IMR-90 (cell line): Measurements from ENCODE around the gene COL7A1. TPM values are rescaled to one million over a fixed set of nuclear protein-coding genes. Genes with fewer than 3 reads are reported as not detected.

Experiments
- ATAC-seq: fragments of 200-7000 bp; cut with Tn5 transposase; 2 replicates; pipeline ENCODE4 v1.9.1; 2020; ENCODE audit warnings: low read depth, mild to moderate bottlenecking, moderate library complexity
- BruUV-seq: library from RNA; stranded (reverse); fragments of 400-500 nt; replicated peaks from 2 replicates; lab custom pipeline; 2021; lab: Mats Ljungman, UMichigan
- CTCF ChIA-PET: fragments of 300-600 bp; formaldehyde crosslinking; extraction: SDS; loops from one replicate; lab custom pipeline; 2021; ENCODE audit warnings: antibody characterized with exemption; lab: Yijun Ruan, JAX
- POLR2A ChIA-PET: fragments of 300-600 bp; sonication (Branson Sonifier 250); formaldehyde crosslinking; loops from one replicate; lab custom pipeline; 2022; ENCODE audit warnings: antibody characterized with exemption; ENCODE audit not compliant: unreplicated experiment; lab: Charles Lee
- DNase-seq: peaks from one replicate; pipeline ENCODE4 v3.0.0; 2013
- H2AFZ ChIP-seq: replicated peaks from 2 replicates; pipeline ENCODE3; 2013; ENCODE audit warnings: low read length, mild to moderate bottlenecking; ENCODE audit not compliant: poor library complexity
- H2AK5ac ChIP-seq: 2 replicates; pipeline ENCODE4 v1.6.1; 2013; ENCODE audit warnings: low read depth, low read length, inconsistent platforms
- H2AK9ac ChIP-seq: replicated peaks from 2 replicates; pipeline ENCODE3; 2013; ENCODE audit warnings: mild to moderate bottlenecking, low read depth, low read length, moderate library complexity; ENCODE audit not compliant: poor library complexity
- H2BK120ac ChIP-seq: 2 replicates; pipeline ENCODE4 v1.6.1; 2013; ENCODE audit warnings: low read depth, low read length, inconsistent platforms
- H2BK15ac ChIP-seq: 3 replicates; pipeline ENCODE4 v1.6.1; 2013; ENCODE audit warnings: low read depth, low read length, inconsistent platforms
- H2BK20ac ChIP-seq: 2 replicates; pipeline ENCODE4 v1.6.1; 2013; ENCODE audit warnings: low read depth, mild to moderate bottlenecking, inconsistent platforms, low read length, moderate library complexity
- H2BK5ac ChIP-seq: 2 replicates; pipeline ENCODE4 v1.6.1; 2013; ENCODE audit warnings: mild to moderate bottlenecking, low read depth, low read length, inconsistent platforms; ENCODE audit not compliant: poor library complexity, severe bottlenecking
- H3K14ac ChIP-seq: replicated peaks from 2 replicates; pipeline ENCODE4 v1.6.1; 2013; ENCODE audit warnings: low read depth, low read length, inconsistent platforms
- H3K18ac ChIP-seq: 2 replicates; pipeline ENCODE4 v1.6.1; 2013; ENCODE audit warnings: low read depth, low read length, control low read depth
- H3K23ac ChIP-seq: 2 replicates; pipeline ENCODE4 v1.6.1; 2013; ENCODE audit warnings: low read depth, low read length, inconsistent platforms
- H3K27ac ChIP-seq: 2 replicates; pipeline ENCODE4 v1.5.1; 2013; ENCODE audit warnings: mild to moderate bottlenecking, control low read depth, low read length; ENCODE audit not compliant: insufficient read depth
- H3K27me3 ChIP-seq: 2 replicates; pipeline ENCODE4 v1.6.1; 2013; ENCODE audit warnings: low read length; ENCODE audit not compliant: control insufficient read depth, insufficient read depth
- H3K36me3 ChIP-seq: 2 replicates; pipeline ENCODE4 v1.6.1; 2013; ENCODE audit warnings: low read length, mixed read lengths; ENCODE audit not compliant: control insufficient read depth, insufficient read depth
- H3K4ac ChIP-seq: 2 replicates; pipeline ENCODE4 v1.6.1; 2013; ENCODE audit warnings: low read depth, low read length, inconsistent platforms
- H3K4me1 ChIP-seq: 2 replicates; pipeline ENCODE4 v1.6.1; 2013; ENCODE audit warnings: low read length, mixed read lengths; ENCODE audit not compliant: control insufficient read depth, insufficient read depth
- H3K4me2 ChIP-seq: 2 replicates; pipeline ENCODE4 v1.6.1; 2013; ENCODE audit warnings: low read depth, mild to moderate bottlenecking, control low read depth, low read length, moderate library complexity
- H3K4me3 ChIP-seq: 2 replicates; pipeline ENCODE4 v1.5.1; 2013; ENCODE audit warnings: low read depth, mild to moderate bottlenecking, control low read depth, low read length, moderate library complexity; ENCODE audit not compliant: insufficient read depth
- H3K56ac ChIP-seq: 2 replicates; pipeline ENCODE4 v1.6.1; 2013; ENCODE audit warnings: low read length, inconsistent platforms; ENCODE audit not compliant: insufficient read depth; ENCODE audit errors: extremely low read depth
- H3K79me1 ChIP-seq, 2 experiments: 2 replicates each; pipeline ENCODE4 v1.6.1; 2013; ENCODE audit warnings: low read length in 2 of 2, inconsistent platforms in 1 of 2, low read depth in 1 of 2
- H3K9ac ChIP-seq: 2 replicates; pipeline ENCODE4 v1.6.1; 2013; ENCODE audit warnings: low read depth, low read length, control low read depth
- H3K9me1 ChIP-seq: 2 replicates; pipeline ENCODE4 v1.6.1; 2013; ENCODE audit warnings: low read length, inconsistent platforms; ENCODE audit not compliant: insufficient read depth
- H3K9me3 ChIP-seq: 2 replicates; pipeline ENCODE4 v1.6.1; 2013; ENCODE audit warnings: low read length; ENCODE audit not compliant: control insufficient read depth, insufficient read depth
- H4K20me1 ChIP-seq: 2 replicates; pipeline ENCODE4 v1.6.1; 2013; ENCODE audit warnings: low read length, inconsistent platforms; ENCODE audit not compliant: insufficient read depth
- H4K5ac ChIP-seq: 2 replicates; pipeline ENCODE4 v1.6.1; 2013; ENCODE audit warnings: mild to moderate bottlenecking, low read depth, low read length, control low read depth
- H4K8ac ChIP-seq, 2 experiments: 2 replicates each; pipeline ENCODE4 v1.6.1; 2013; ENCODE audit warnings: low read depth in 2 of 2, low read length in 2 of 2, control low read depth in 1 of 2, inconsistent platforms in 1 of 2
- H4K91ac ChIP-seq: 2 replicates; pipeline ENCODE4 v1.6.1; 2013; ENCODE audit warnings: low read depth, low read length, inconsistent platforms; ENCODE audit not compliant: insufficient read depth
- BHLHE40 ChIP-seq: fragments of 150-350 bp; IDR thresholded peaks from 2 replicates; pipeline ENCODE4 v1.6.1; 2016; ENCODE audit warnings: mild to moderate bottlenecking, low read depth, low read length
- CEBPB ChIP-seq: IDR thresholded peaks from 2 replicates; pipeline ENCODE4 v1.6.1; 2012; ENCODE audit warnings: low read depth, low read length, improper control_type of control experiment
- CHD1 ChIP-seq: IDR thresholded peaks from 2 replicates; pipeline ENCODE4 v1.6.1; 2012; ENCODE audit warnings: low read depth, low read length, improper control_type of control experiment
- CTCF ChIP-seq: conservative IDR thresholded peaks from 2 replicates; pipeline ENCODE4 v1.5.1; 2012; ENCODE audit warnings: mild to moderate bottlenecking, low read depth, low read length, improper control_type of control experiment
- ELK1 ChIP-seq: fragments of 150-350 bp; IDR thresholded peaks from 2 replicates; pipeline ENCODE4 v1.6.1; 2016; ENCODE audit warnings: low read depth, mild to moderate bottlenecking, low read length, moderate library complexity, borderline replicate concordance
- FOS ChIP-seq: fragments of 150-350 bp; IDR thresholded peaks from 2 replicates; pipeline ENCODE4 v1.6.1; 2016; ENCODE audit warnings: low read depth, low read length
- MAFK ChIP-seq: IDR thresholded peaks from 2 replicates; pipeline ENCODE4 v1.6.1; 2012; ENCODE audit warnings: low read depth, low read length, improper control_type of control experiment
- MAZ ChIP-seq: IDR thresholded peaks from 2 replicates; pipeline ENCODE4 v1.6.1; 2012; ENCODE audit warnings: low read depth, mild to moderate bottlenecking, low read length, improper control_type of control experiment, moderate library complexity, borderline replicate concordance
- MXI1 ChIP-seq: IDR thresholded peaks from 2 replicates; pipeline ENCODE4 v1.6.1; 2012; ENCODE audit warnings: low read depth, mild to moderate bottlenecking, low read length, moderate library complexity, borderline replicate concordance
- NFE2L2 ChIP-seq: fragments of 150-350 bp; IDR thresholded peaks from 2 replicates; pipeline ENCODE4 v1.6.1; 2016; ENCODE audit warnings: low read depth, mild to moderate bottlenecking, low read length
- POLR2A ChIP-seq: IDR thresholded peaks from 2 replicates; pipeline ENCODE4 v1.6.1; 2012; ENCODE audit warnings: mild to moderate bottlenecking, low read depth, low read length
- RAD21 ChIP-seq: IDR thresholded peaks from 2 replicates; pipeline ENCODE4 v1.6.1; 2012; ENCODE audit warnings: low read length, improper control_type of control experiment
- RCOR1 ChIP-seq: IDR thresholded peaks from 2 replicates; pipeline ENCODE4 v1.6.1; 2012; ENCODE audit warnings: mild to moderate bottlenecking, low read length, improper control_type of control experiment; ENCODE audit not compliant: insufficient replicate concordance
- RFX5 ChIP-seq: IDR thresholded peaks from 2 replicates; pipeline ENCODE4 v1.8.0; 2012; ENCODE audit warnings: low read depth, mild to moderate bottlenecking, low read length, moderate library complexity
- SMC3 ChIP-seq: fragments of 150-350 bp; IDR thresholded peaks from 2 replicates; pipeline ENCODE4 v1.6.1; 2016; ENCODE audit warnings: low read depth, mild to moderate bottlenecking, antibody characterized with exemption, low read length, moderate library complexity
- USF2 ChIP-seq: fragments of 150-350 bp; IDR thresholded peaks from 2 replicates; pipeline ENCODE4 v1.6.1; 2017; ENCODE audit warnings: mild to moderate bottlenecking, antibody characterized with exemption, low read length, low read depth
- WGBS, 2 experiments: methylation state at CpG; one replicate each; pipeline versions ENCODE4 v1.1.5 to v1.1.7; 2013; ENCODE audit warnings: missing lambda C conversion rate in 2 of 2; ENCODE audit not compliant: insufficient read length in 1 of 2; ENCODE audit errors: extremely low coverage in 2 of 2; 5-methylcytosine and 5-hydroxymethylcytosine counted together
- dilution Hi-C: fragments of 300-500 bp; cut with HindIII; formaldehyde crosslinking; loops from one replicate; pipeline ENCODE4 v1.14.3; 2018; ENCODE audit warnings: low sequenced_read_pairs; ENCODE audit not compliant: unreplicated experiment
- in situ Hi-C: fragments of 300-500 bp; cut with MboI; formaldehyde crosslinking; loops from 3 replicates; pipeline ENCODE4 v1.14.3; 2019; ENCODE audit warnings: low sequenced_read_pairs, inconsistent platforms, mixed read lengths
- intact Hi-C: fragments of 100-400 bp; cut with micrococcal nuclease; formaldehyde crosslinking; loops from 2 replicates; pipeline ENCODE4 v1.10.0; 2022
- polyA plus RNA-seq, 3 experiments: library from polyadenylated mRNA; depleted of rRNA; stranded (reverse); fragments of >200 nt; gene quantifications; 2 replicates each; pipeline ENCODE4 v1.2.3, GENCODE V29; 2012; ENCODE audit warnings: low replicate concordance in 1 of 3
- total RNA-seq: library from RNA; depleted of rRNA; stranded (reverse); fragments of >200 nt; gene quantifications from 2 replicates; pipeline ENCODE4 v1.2.3, GENCODE V29; 2012

Gene COL7A1
- total and polyA plus RNA-seq, 2 of the 4 experiments (the other 2 are of a cell fraction): 4.1 to 20.3 TPM

GRCh38 chr3:48639944-48640606, 44.9 kb upstream of the COL7A1 start:
- Histone ChIP-seq H3K27ac (no peak overlapping the region), H3K9ac (no peak overlapping the region), H4K91ac (no peak overlapping the region), H4K8ac (no peak overlapping the region), H3K27me3 (no peaks in the 10 kb centered on the region), H4K20me1 (peaks cover 2% of the 10 kb centered on the region), H2AFZ (no peak overlapping the region), H3K4ac (no peak overlapping the region), H3K56ac (no peak overlapping the region), H3K4me1 (peaks cover 7% of the 10 kb centered on the region), H4K5ac (no peak overlapping the region), H3K36me3 (peaks cover 4% of the 10 kb centered on the region; the same call in 1 of the 2 replicates), H3K4me3 (no peak overlapping the region), H2BK5ac (no peak overlapping the region), H2BK15ac (no peak overlapping the region), H3K9me1 (no peaks in the 10 kb centered on the region), H2AK5ac (no peak overlapping the region), H3K79me1 (peaks cover 14 to 19% of the 10 kb centered on the region in 2 experiments; a peak in 3 of 4 replicates), H3K23ac (no peak overlapping the region), H3K4me2 (no peak overlapping the region), H3K18ac (no peak overlapping the region), H2AK9ac (no peak overlapping the region), H2BK120ac (no peak overlapping the region), H3K14ac (no peak overlapping the region), H3K9me3 (no peaks in the 10 kb centered on the region), H2BK20ac (no peak overlapping the region)
- ChIA-PET POLR2A (no interaction called here), CTCF (no interaction called here)
- 77% methylated on average over 27 of the region's 38 CpGs; no CpG with 5 or more reads in 1 of the 2 experiments for WGBS, 2 experiments
- intact Hi-C loops: loop anchor here (10.0 kb wide), 1 partner anchor 195 kb away; the partner anchor contains the start of genes ATRIP, CCDC51 and TMA7
- in situ Hi-C loops: no loop called here
- no TSS peak for BruUV-seq
- ATAC-seq (no peak), DNase-seq (no peak)
- TF ChIP-seq CTCF (no peak), RFX5 (no peak), USF2 (no peak), NFE2L2 (no peak), FOS (no peak), MXI1 (no peak), RCOR1 (no peak), ELK1 (no peak), MAZ (no peak), SMC3 (no peak), POLR2A (no peak), RAD21 (no peak), CEBPB (no peak), BHLHE40 (no peak), CHD1 (no peak), MAFK (no peak)
- dilution Hi-C loops: no loop called here
